ENCODE data around the gene FBXL15. TPM values are rescaled to one million over a fixed set of nuclear protein-coding genes. Genes with fewer than 3 reads are reported as not detected.
A peak's percentile ranks its signal among the peaks of the same experiment; 100 is the strongest.

Gene FBXL15
- total and polyA plus RNA-seq, 9 of the 15 experiments (the other 6 are each of a cell fraction or from before 2014, with no cell fraction given), result 0.08 to 25.9 (median 3.5) TPM

GRCh38 chr10:102451105-102451969, 30.7 kb downstream of the FBXL15 start, which contains the start of gene C10orf95:
C10orf95 (minus strand) TSS chr10:102451543; CDS start chr10:102451093, 450 bp downstream.
- no peaks in the 10 kb centered on the region for H4K20me1 ChIP-seq (replicated peaks; ENCODE audit: control insufficient read depth, insufficient read depth, low read length)
- ChIA-PET POLR2A (interaction anchor here (0.6 to 3.3 kb wide), 12 partner anchors 10 to 201 kb away, joined by 3 to 24 read pairs (median 6); partner anchors contain the start of genes CUEDC2 and FBXL15), CTCF (ENCODE audit: low intra/inter-chr PET ratio) (no interaction called here)
- peaks cover 40% of the 10 kb centered on the region; the same call in 2 of the 3 replicates for H3K36me3 ChIP-seq (ENCODE audit: control insufficient read depth, insufficient read depth, low read length)
- 5% methylated on average over 22 of the region's 28 CpGs for WGBS (ENCODE audit: insufficient coverage, low coverage, missing lambda C conversion rate)
- H3K4me2 ChIP-seq (ENCODE audit: insufficient read depth, low read length), result peak within 1 kb of the TSS; percentile 94
- DNase-seq (ENCODE audit: extremely low read depth in 1 of 4, low spot score in 3 of 4) (no peak), ATAC-seq (peak; percentile 27), FAIRE-seq (no peak)
- H3K9me1 ChIP-seq (ENCODE audit: control insufficient read depth, insufficient read depth, low read length), result no peaks in the 10 kb centered on the region
- H3K27me3 ChIP-seq (ENCODE audit: control insufficient read depth in 2 of 2, insufficient read depth in 2 of 2, low read length in 2 of 2), result no peaks in the 10 kb centered on the region
- peaks cover 43% of the 10 kb centered on the region for H3K79me2 ChIP-seq (ENCODE audit: control insufficient read depth, insufficient read depth, low read length)
- in situ Hi-C loops (cut with MboI), result no loop called here
- peak within 1 kb of the TSS; percentile 90 to 94 for H3K9ac ChIP-seq (ENCODE audit: insufficient read depth in 1 of 2, low read depth in 2 of 2, low read length in 2 of 2)
- H3K4me3 ChIP-seq, result peak within 1 kb of the TSS; percentile 80
- no peaks in the 10 kb centered on the region for H3K9me3 ChIP-seq (replicated peaks; ENCODE audit: control insufficient read depth, insufficient read depth, low read depth, low read length)
- TF ChIP-seq TARDBP (IDR thresholded peaks at IDR 0.05), result no peak
- TF ChIP-seq HMGN3 (IDR thresholded peaks at IDR 0.05; ENCODE audit: borderline replicate concordance, extremely low read depth, insufficient read length, low read depth, low read length), result peak; percentile 4
- peak; percentile 31; the same call in 1 of the 2 replicates for TF ChIP-seq REST (IDR thresholded peaks at IDR 0.05; ENCODE audit: borderline replicate concordance)
- TF ChIP-seq REST (CRISPR knock-in tag; IDR thresholded peaks at IDR 0.05; ENCODE audit: low read depth), result no peak
- peak; percentile 46; the same call in 1 of the 2 replicates for TF ChIP-seq FOXK1 (CRISPR knock-in tag; IDR thresholded peaks at IDR 0.05; ENCODE audit: borderline replicate concordance)
- no peak for TF ChIP-seq MBD1 (CRISPR knock-in tag; IDR thresholded peaks at IDR 0.05)
- TF ChIP-seq HMBOX1 (IDR thresholded peaks at IDR 0.05), result 0 out of 2 replicates have a peak, but pooled peaks have one; percentile 39
- H2AFZ ChIP-seq (ENCODE audit: low read depth, low read length), result 0 out of 2 replicates have a peak within 1 kb of the TSS, but pooled peaks have one; percentile 52
- peaks cover 36 to 41% of the 10 kb centered on the region in 2 experiments for H3K4me1 ChIP-seq (replicated peaks in 1 of 2; ENCODE audit: control insufficient read depth in 2 of 2, insufficient read depth in 2 of 2, low read length in 2 of 2)
- BruUV-seq (replicated peaks), result TSS peak; percentile 25
- intact Hi-C loops (cut with micrococcal nuclease), result no loop called here
- H3K27ac ChIP-seq (ENCODE audit: extremely low read depth, low read depth, low read length), result peak within 1 kb of the TSS; percentile 95
